Measurements from ENCODE around the gene PLEKHA1. TPM values are rescaled to one million over a fixed set of nuclear protein-coding genes. Genes with fewer than 3 reads are reported as not detected.
A peak's percentile ranks its signal among the peaks of the same experiment; 100 is the strongest.

The PLEKHA1 gene
- total RNA-seq, 2 donors from 2014 or later: 22.3 to 46.8 TPM

GRCh38 chr10:122476333-122476695 lies 101.8 kb downstream of the PLEKHA1 start:
- no peaks in the 10 kb centered on the region for H3K36me3 ChIP-seq
- peak overlapping the region; percentile 68 for H3K4me3 ChIP-seq
- TF ChIP-seq CTCF (IDR thresholded peaks at IDR 0.05): no peak
- peak overlapping the region; percentile 88 to 90 for H3K27ac ChIP-seq
- H3K4me1 ChIP-seq (ENCODE audit: control insufficient read depth in 1 of 2, low read depth in 2 of 2): peaks cover 32 to 62% of the 10 kb centered on the region in 2 donors
- no peak for ATAC-seq (ENCODE audit: insufficient number of reproducible peaks, low FRiP score, low read depth)
- H3K27me3 ChIP-seq (replicated peaks; ENCODE audit: insufficient read depth): no peaks in the 10 kb centered on the region
- no peaks in the 10 kb centered on the region for H3K9me3 ChIP-seq
- DNase-seq (ENCODE audit: low spot score): no peak

GRCh38 chr10:122477436-122477835 lies 102.9 kb downstream of the PLEKHA1 start:
- no peaks in the 10 kb centered on the region for H3K27me3 ChIP-seq (replicated peaks; ENCODE audit: insufficient read depth)
- peaks cover 32 to 56% of the 10 kb centered on the region in 2 donors for H3K4me1 ChIP-seq (ENCODE audit: control insufficient read depth in 1 of 2, low read depth in 2 of 2)
- no peak for TF ChIP-seq CTCF (IDR thresholded peaks at IDR 0.05)
- no peak overlapping the region for H3K4me3 ChIP-seq
- ATAC-seq (ENCODE audit: insufficient number of reproducible peaks, low FRiP score, low read depth) (no peak), DNase-seq (ENCODE audit: low spot score) (no peak)
- H3K27ac ChIP-seq: peak overlapping the region; percentile 42 to 45
- H3K36me3 ChIP-seq: no peaks in the 10 kb centered on the region
- no peaks in the 10 kb centered on the region for H3K9me3 ChIP-seq

- H3K4me3 ChIP-seq: no peak overlapping the region
- no peak for DNase-seq (ENCODE audit: low spot score)
- H3K36me3 ChIP-seq: no peaks in the 10 kb centered on the region
- peaks cover 24 to 43% of the 10 kb centered on the region in 2 donors for H3K4me1 ChIP-seq (ENCODE audit: control insufficient read depth in 1 of 2, low read depth in 2 of 2)
- no peaks in the 10 kb centered on the region for H3K9me3 ChIP-seq
- no peak for TF ChIP-seq CTCF (IDR thresholded peaks at IDR 0.05)
- no peaks in the 10 kb centered on the region for H3K27me3 ChIP-seq (replicated peaks; ENCODE audit: insufficient read depth)
- ATAC-seq (ENCODE audit: insufficient number of reproducible peaks, low FRiP score, low read depth): no peak
- H3K27ac ChIP-seq: peak overlapping the region in 1 of 2 donors; percentile 3
These were observed 104.5 kb downstream of the PLEKHA1 start for GRCh38 chr10:122478971-122479370.

- no peak for TF ChIP-seq CTCF (IDR thresholded peaks at IDR 0.05)
- H3K4me1 ChIP-seq (ENCODE audit: control insufficient read depth in 1 of 2, low read depth in 2 of 2): peaks cover 13 to 33% of the 10 kb centered on the region in 2 donors
- H3K36me3 ChIP-seq: no peaks in the 10 kb centered on the region
- H3K27me3 ChIP-seq (replicated peaks; ENCODE audit: insufficient read depth): no peaks in the 10 kb centered on the region
- no peak overlapping the region for H3K4me3 ChIP-seq
- DNase-seq (ENCODE audit: low spot score) (no peak), ATAC-seq (ENCODE audit: insufficient number of reproducible peaks, low FRiP score, low read depth) (no peak)
- peak overlapping the region in 1 of 2 donors; percentile 9 for H3K27ac ChIP-seq
- H3K9me3 ChIP-seq: no peaks in the 10 kb centered on the region
These were observed 105.8 kb downstream of the PLEKHA1 start for GRCh38 chr10:122480146-122480833.

- H3K27ac ChIP-seq: no peak overlapping the region
- no peak for TF ChIP-seq CTCF (IDR thresholded peaks at IDR 0.05)
- H3K36me3 ChIP-seq: no peaks in the 10 kb centered on the region
- ATAC-seq (ENCODE audit: insufficient number of reproducible peaks, low FRiP score, low read depth) (no peak), DNase-seq (ENCODE audit: low spot score) (no peak)
- H3K27me3 ChIP-seq (replicated peaks; ENCODE audit: insufficient read depth): no peaks in the 10 kb centered on the region
- peaks cover 3 to 27% of the 10 kb centered on the region in 2 donors for H3K4me1 ChIP-seq (ENCODE audit: control insufficient read depth in 1 of 2, low read depth in 2 of 2)
- H3K4me3 ChIP-seq: no peak overlapping the region
- no peaks in the 10 kb centered on the region for H3K9me3 ChIP-seq
These were observed 107.0 kb downstream of the PLEKHA1 start for GRCh38 chr10:122481296-122482056.
